ENCODE data around the gene ZSCAN10. TPM values are rescaled to one million over a fixed set of nuclear protein-coding genes. Genes with fewer than 3 reads are reported as not detected.

The ZSCAN10 gene
- total RNA-seq, 1 experiment from 2014 or later = 0.76 TPM

GRCh38 chr16:3074860-3075522, 24.1 kb downstream of the ZSCAN10 start:
- CTCF ChIA-PET = no interaction called here

More at GRCh38 chr16:3074860-3075522, 24.1 kb downstream of the ZSCAN10 start:
- Histone ChIP-seq H2AFZ (ENCODE audit: low read depth, low read length, poor library complexity, severe bottlenecking) (no peak overlapping the region), H3K9me2 (ENCODE audit: insufficient read depth) (no peaks in the 10 kb centered on the region), H3K4me2 (ENCODE audit: low read length) (no peak overlapping the region), H4K20me1 (ENCODE audit: insufficient read depth) (no peaks in the 10 kb centered on the region), H3K4me3 (replicated peaks in 1 of 2; ENCODE audit: low read depth in 1 of 2, low read length in 2 of 2) (no peak overlapping the region), H3K79me2 (ENCODE audit: insufficient read depth, low read length) (no peaks in the 10 kb centered on the region), H3K4me1 (ENCODE audit: control insufficient read depth in 1 of 2, insufficient read depth in 2 of 2, low read length in 2 of 2) (no peaks in the 10 kb centered on the region), H3K27ac (ENCODE audit: low read depth, low read length) (no peak overlapping the region), H3K9me3 (ENCODE audit: control insufficient read depth in 1 of 2, insufficient read depth in 1 of 2, low read depth in 1 of 2, low read length in 2 of 2) (no peaks in the 10 kb centered on the region), H3K36me3 (ENCODE audit: control insufficient read depth in 1 of 2, insufficient read depth in 2 of 2, low read length in 2 of 2) (no peaks in the 10 kb centered on the region), H3K9ac (ENCODE audit: low read length) (no peak overlapping the region), H3K27me3 (ENCODE audit: insufficient read depth, low read length) (no peaks in the 10 kb centered on the region)
- BruUV-seq (replicated peaks) = no TSS peak
- DNase-seq (ENCODE audit: low read depth, low spot score) (no peak), ATAC-seq (no peak)
- RAD21 ChIA-PET (ENCODE audit: low non-redundant PET in 1 of 2, low total read pairs in 2 of 2, uncharacterized antibody in 2 of 2, unreplicated experiment in 2 of 2) = interaction anchor here in 1 of 2 experiments (0.6 kb wide), 1 partner anchor 31 kb away, joined by 7 read pairs; no protein-coding TSS in a partner anchor
- POLR2A ChIA-PET = no interaction called here
- TF ChIP-seq RAD21 (IDR thresholded peaks at IDR 0.05; ENCODE audit: low read depth) = no peak
- no peak for TF ChIP-seq CTCF (IDR thresholded peaks at IDR 0.05 in 2 of 3, conservative IDR thresholded peaks at IDR 0.05 in 1 of 3; ENCODE audit: borderline replicate concordance in 1 of 3, insufficient read depth in 1 of 3, low read depth in 2 of 3, low read length in 2 of 3)
- TF ChIP-seq SRF (IDR thresholded peaks at IDR 0.05; ENCODE audit: low read depth) = no peak
- no peak for TF ChIP-seq ATF3 (IDR thresholded peaks at IDR 0.05)
- no peak for TF ChIP-seq EZH2phosphoT487 (IDR thresholded peaks at IDR 0.05; ENCODE audit: borderline replicate concordance)
- no peak for TF ChIP-seq ZFX (IDR thresholded peaks at IDR 0.05)
- TF ChIP-seq ELF1 (IDR thresholded peaks at IDR 0.05; ENCODE audit: borderline replicate concordance, low read depth) = no peak
- no peak for TF ChIP-seq POLR2A (IDR thresholded peaks at IDR 0.05; ENCODE audit: borderline replicate concordance, extremely low read depth, insufficient read depth, insufficient read length)
- no peak for TF ChIP-seq FOSL1 (IDR thresholded peaks at IDR 0.05; ENCODE audit: low read depth)
- no peak for TF ChIP-seq MAX (IDR thresholded peaks at IDR 0.05)
- no peak for TF ChIP-seq SIN3A (IDR thresholded peaks at IDR 0.05; ENCODE audit: low read depth)
- TF ChIP-seq POLR2AphosphoS5 (IDR thresholded peaks at IDR 0.05; ENCODE audit: low read depth, low read length) = no peak
- TF ChIP-seq ZBTB33 (IDR thresholded peaks at IDR 0.05; ENCODE audit: extremely low read depth, insufficient replicate concordance, low read length) = no peak
- TF ChIP-seq TCF7L2 (IDR thresholded peaks at IDR 0.05; ENCODE audit: borderline replicate concordance, extremely low read depth, insufficient read depth, insufficient read length) = no peak
- TF ChIP-seq CBX3 (IDR thresholded peaks at IDR 0.05; ENCODE audit: low read depth) = no peak
- no peak for TF ChIP-seq ZNF274 (IDR thresholded peaks at IDR 0.05; ENCODE audit: low read depth, low read length)
- no peak for TF ChIP-seq JUND (IDR thresholded peaks at IDR 0.05)
- TF ChIP-seq EZH2 (IDR thresholded peaks at IDR 0.05) = no peak
- no peak for TF ChIP-seq EGR1 (IDR thresholded peaks at IDR 0.05; ENCODE audit: low read depth)
- intact Hi-C loops (cut with micrococcal nuclease) = no loop called here

Data from HCT116 (cell line).